ENCODE data around the gene KCNN1.

DNA sequence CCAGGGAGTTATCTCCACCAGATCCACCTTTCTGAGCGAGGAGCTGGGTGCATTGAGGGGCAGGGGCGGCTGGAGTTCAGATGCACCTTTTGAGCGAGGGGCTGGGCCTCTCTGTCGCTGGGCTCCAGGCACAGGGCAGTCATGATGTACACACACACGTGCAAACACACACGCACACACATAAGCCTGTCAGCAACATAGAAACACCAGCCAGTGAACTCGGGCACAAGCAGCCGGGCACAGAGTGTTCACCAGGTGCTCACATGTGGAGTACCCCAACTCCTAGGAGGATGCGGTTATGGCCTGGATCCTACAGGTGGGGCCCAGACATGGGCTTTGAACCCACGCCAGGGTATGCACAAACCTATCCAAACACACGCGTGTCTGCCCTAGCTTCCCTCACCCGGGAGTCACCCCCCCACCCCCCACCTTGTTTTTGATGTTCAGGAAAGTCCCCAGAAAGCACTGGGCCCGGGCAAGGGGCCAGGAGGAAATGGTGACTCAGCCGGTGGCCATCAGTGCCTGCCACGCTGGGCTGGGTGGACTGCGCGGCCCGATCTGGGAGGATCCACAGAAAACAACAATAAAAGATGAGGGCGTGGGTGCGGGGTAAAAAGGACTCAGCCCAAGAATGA lies 54.3 kb downstream of the KCNN1 start:
- TF ChIP-seq ARNT (IDR thresholded peaks at IDR 0.05) (no peak), SUZ12 (IDR thresholded peaks at IDR 0.05) (no peak)
